22Rv1 (cell line): ENCODE results near the gene CD40LG.

Experiments
- CTCF ChIP-seq: fragments of 450-650 bp; IDR thresholded peaks from 2 replicates; pipeline ENCODE4 v1.5.1; 2017; ENCODE audit warnings: mild to moderate bottlenecking
- ZFX ChIP-seq: fragments of 450-650 bp; IDR thresholded peaks from 2 replicates; pipeline ENCODE4 v1.6.1; 2017; ENCODE audit warnings: antibody characterized with exemption, borderline replicate concordance

GRCh38 chrX:136639506-136640176 lies 8.3 kb upstream of the CD40LG start:
- TF ChIP-seq CTCF (no peak), ZFX (no peak)
